H9 (cell line): ENCODE data around the gene SH3GL3. TPM values are rescaled to one million over a fixed set of nuclear protein-coding genes. Genes with fewer than 3 reads are reported as not detected.

Experiments used
- DNase-seq: peaks from one replicate; pipeline ENCODE4 v3.0.0-alpha.2; 2017
- H2AFZ ChIP-seq: one replicate; pipeline ENCODE4 v1.6.1; 2013; ENCODE audit warnings: mild to moderate bottlenecking, low read length, control low read depth, moderate library complexity
- H2AK5ac ChIP-seq: 2 replicates; pipeline ENCODE4 v1.6.1; 2013; ENCODE audit warnings: low read length, control low read depth, mixed read lengths; ENCODE audit not compliant: insufficient read length
- H2BK120ac ChIP-seq: one replicate; pipeline ENCODE4 v1.6.1; 2013; ENCODE audit warnings: low read depth, mild to moderate bottlenecking, low read length, control low read depth, inconsistent platforms; ENCODE audit not compliant: poor library complexity, severe bottlenecking
- H2BK12ac ChIP-seq: 2 replicates; pipeline ENCODE4 v1.6.1; 2013; ENCODE audit warnings: low read length, control low read depth, mixed read lengths, low read depth; ENCODE audit not compliant: insufficient read length
- H2BK15ac ChIP-seq: 2 replicates; pipeline ENCODE4 v1.6.1; 2013; ENCODE audit warnings: low read depth, low read length, control low read depth
- H2BK20ac ChIP-seq: one replicate; pipeline ENCODE4 v1.6.1; 2013; ENCODE audit warnings: low read depth, mild to moderate bottlenecking, low read length, control low read depth, inconsistent platforms; ENCODE audit not compliant: poor library complexity, severe bottlenecking
- H2BK5ac ChIP-seq: 2 replicates; pipeline ENCODE4 v1.6.1; 2013; ENCODE audit warnings: low read length, control low read depth, mixed read lengths; ENCODE audit not compliant: insufficient read length
- H3K14ac ChIP-seq: 2 replicates; pipeline ENCODE4 v1.6.1; 2013; ENCODE audit warnings: low read length, control low read depth; ENCODE audit not compliant: insufficient read depth
- H3K18ac ChIP-seq: 2 replicates; pipeline ENCODE4 v1.6.1; 2013; ENCODE audit warnings: low read depth, mild to moderate bottlenecking, mixed read lengths, low read length, control low read depth; ENCODE audit not compliant: insufficient read length
- H3K23ac ChIP-seq: 2 replicates; pipeline ENCODE4 v1.6.1; 2013; ENCODE audit warnings: low read length, control low read depth, mixed read lengths, low read depth; ENCODE audit not compliant: insufficient read length
- H3K23me2 ChIP-seq: 2 replicates; pipeline ENCODE4 v1.6.1; 2013; ENCODE audit warnings: low read depth, mild to moderate bottlenecking, mixed read lengths, low read length, control low read depth; ENCODE audit not compliant: insufficient read length, poor library complexity, severe bottlenecking
- H3K27ac ChIP-seq: 2 replicates; pipeline ENCODE4 v1.5.1; 2013; ENCODE audit warnings: low read length, control low read depth, mixed read lengths, low read depth; ENCODE audit not compliant: insufficient read length
- H3K27me3 ChIP-seq: 2 replicates; pipeline ENCODE4 v1.6.1; 2013; ENCODE audit warnings: low read length, control low read depth, inconsistent platforms; ENCODE audit not compliant: insufficient read depth
- H3K4ac ChIP-seq: 2 replicates; pipeline ENCODE4 v1.6.1; 2013; ENCODE audit warnings: low read depth, mild to moderate bottlenecking, control low read depth, inconsistent platforms, low read length, moderate library complexity
- H3K4me1 ChIP-seq: 2 replicates; pipeline ENCODE4 v1.6.1; 2013; ENCODE audit warnings: low read length, control low read depth, inconsistent platforms; ENCODE audit not compliant: insufficient read depth
- H3K4me2 ChIP-seq: 2 replicates; pipeline ENCODE4 v1.6.1; 2013; ENCODE audit warnings: low read length, control low read depth, mixed read lengths; ENCODE audit not compliant: insufficient read length, insufficient read depth
- H3K56ac ChIP-seq: 2 replicates; pipeline ENCODE4 v1.6.1; 2013; ENCODE audit warnings: low read depth, mild to moderate bottlenecking, mixed read lengths, low read length, control low read depth; ENCODE audit not compliant: insufficient read length
- H3K79me1 ChIP-seq: 2 replicates; pipeline ENCODE4 v1.6.1; 2013; ENCODE audit warnings: low read depth, mild to moderate bottlenecking, moderate library complexity, low read length, control low read depth, inconsistent platforms; ENCODE audit not compliant: insufficient read depth, poor library complexity, severe bottlenecking
- H3K79me2 ChIP-seq: 2 replicates; pipeline ENCODE4 v1.6.1; 2013; ENCODE audit warnings: low read length, control low read depth, inconsistent platforms; ENCODE audit not compliant: insufficient read depth
- H3K9ac ChIP-seq: 2 replicates; pipeline ENCODE4 v1.6.1; 2013; ENCODE audit warnings: low read length, control low read depth, mixed read lengths; ENCODE audit not compliant: insufficient read length; ENCODE audit errors: extremely low read depth
- H3K9me3 ChIP-seq: one replicate; pipeline ENCODE4 v1.6.1; 2013; ENCODE audit warnings: low read depth, low read length, inconsistent platforms; ENCODE audit not compliant: control insufficient read depth
- H3T11ph ChIP-seq: one replicate; pipeline ENCODE4 v1.6.1; 2013; ENCODE audit warnings: mild to moderate bottlenecking, low read length, control low read depth, inconsistent platforms
- H4K20me1 ChIP-seq: one replicate; pipeline ENCODE4 v1.6.1; 2013; ENCODE audit not compliant: control insufficient read depth, insufficient read length, insufficient read depth
- H4K5ac ChIP-seq: 2 replicates; pipeline ENCODE4 v1.6.1; 2013; ENCODE audit warnings: low read depth, mild to moderate bottlenecking, mixed read lengths, low read length, control low read depth; ENCODE audit not compliant: insufficient read length
- H4K8ac ChIP-seq: replicated peaks from 2 replicates; pipeline ENCODE4 v1.6.1; 2013; ENCODE audit warnings: low read length, control low read depth, mixed read lengths, low read depth; ENCODE audit not compliant: insufficient read length
- H4K91ac ChIP-seq: 2 replicates; pipeline ENCODE4 v1.6.1; 2013; ENCODE audit warnings: low read depth, mild to moderate bottlenecking, moderate library complexity, mixed read lengths, low read length, control low read depth; ENCODE audit not compliant: insufficient read length
- H3K27ac Mint-ChIP-seq, 3 experiments: 2 replicates in 2 of 3; 3 replicates in 1 of 3; pipeline ENCODE4 v1.8.0; 2020 to 2021; ENCODE audit warnings: mixed read lengths in 3 of 3, mild to moderate bottlenecking in 1 of 3, moderate library complexity in 1 of 3
- H3K27me3 Mint-ChIP-seq: 2 replicates; pipeline ENCODE4 v1.8.0; 2021; ENCODE audit warnings: low read depth, mild to moderate bottlenecking, moderate library complexity, mixed read lengths
- H3K36me3 Mint-ChIP-seq, 3 experiments: 2 replicates in 2 of 3; 3 replicates in 1 of 3; pipeline ENCODE4 v1.8.0; 2020 to 2021; ENCODE audit warnings: low read depth in 3 of 3, mixed read lengths in 3 of 3; ENCODE audit not compliant: insufficient read depth in 1 of 3
- H3K4me1 Mint-ChIP-seq, 2 experiments: 2 replicates each; pipeline ENCODE4 v1.8.0; 2020; ENCODE audit warnings: mixed read lengths in 2 of 2
- H3K4me3 Mint-ChIP-seq, 2 experiments: 2 replicates in 1 of 2; 3 replicates in 1 of 2; pipeline ENCODE4 v1.8.0; 2020 to 2021; ENCODE audit warnings: mild to moderate bottlenecking in 2 of 2, mixed read lengths in 2 of 2, moderate library complexity in 1 of 2
- H3K9me3 Mint-ChIP-seq, 2 experiments: 2 replicates in 1 of 2; 3 replicates in 1 of 2; pipeline ENCODE4 v1.8.0; 2020; ENCODE audit warnings: mild to moderate bottlenecking in 2 of 2, mixed read lengths in 2 of 2, moderate library complexity in 1 of 2
- WGBS: extraction: QIAGEN DNeasy Blood & Tissue Kit; methylation state at CpG from one replicate; pipeline ENCODE4 v1.1.7; 2013; ENCODE audit warnings: missing lambda C conversion rate, low lambda C conversion rate, mixed read lengths; ENCODE audit not compliant: insufficient read length; ENCODE audit errors: extremely low coverage; 5-methylcytosine and 5-hydroxymethylcytosine counted together
- total RNA-seq: library from RNA; stranded (reverse); gene quantifications from 2 replicates; pipeline ENCODE4 v1.2.1, GENCODE V29; 2021
- TF ChIP-seq, protein P1 (sequence below): fragments of 200-600 bp; sonication (generic); conservative IDR thresholded peaks from 3 replicates; pipeline ENCODE4 v1.8.0; 2021; ENCODE audit warnings: antibody characterized with exemption, mild to moderate bottlenecking

SH3GL3 gene
- total RNA-seq, 1 experiment from 2014 or later: 11.2 TPM

DNA sequence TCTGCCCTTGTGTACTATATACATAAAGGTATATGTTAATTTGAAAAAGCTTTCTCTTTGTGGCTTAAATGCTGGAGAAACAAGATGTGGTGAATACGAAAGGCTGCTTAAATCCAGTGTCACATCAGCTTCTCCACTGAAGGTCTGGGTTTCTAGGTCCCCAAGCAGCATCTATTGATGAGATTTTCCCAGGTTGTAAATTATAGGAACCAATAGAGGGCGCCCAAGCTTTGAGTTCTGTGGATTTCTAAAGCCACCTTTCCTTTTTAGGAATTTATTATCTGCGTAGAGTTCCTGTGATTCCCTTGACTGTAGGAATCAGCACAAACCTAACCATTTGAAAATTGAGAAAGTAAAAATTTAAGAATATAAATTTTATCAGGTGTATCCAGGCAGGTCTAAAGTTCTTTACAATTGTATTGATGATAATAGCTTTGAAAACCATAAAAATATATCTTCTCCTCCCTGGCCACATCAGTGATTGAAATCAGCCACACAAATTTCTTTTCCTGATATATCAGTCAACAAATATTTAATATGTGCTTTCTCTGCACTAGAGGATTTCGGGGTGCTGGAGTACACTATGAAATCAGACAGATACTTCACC lies 118.5 kb downstream of the SH3GL3 start:
- no peaks in the 10 kb centered on the region for H3K27me3 Mint-ChIP-seq
- no peak overlapping the region for H3K4ac ChIP-seq
- H3K9me3 ChIP-seq: no peaks in the 10 kb centered on the region
- no peak overlapping the region for H2AK5ac ChIP-seq
- 0 out of 2 replicates have a peak, but pooled peaks cover 3% of the 10 kb centered on the region for H3K4me1 ChIP-seq
- no peaks in the 10 kb centered on the region for H3K9me3 Mint-ChIP-seq
- H3T11ph ChIP-seq: no peak overlapping the region
- no peaks in the 10 kb centered on the region for H3K79me1 ChIP-seq
- H3K14ac ChIP-seq: no peak overlapping the region
- no peak overlapping the region for H2BK15ac ChIP-seq
- no peak overlapping the region for H3K23ac ChIP-seq
- H2BK5ac ChIP-seq: no peak overlapping the region
- no peak overlapping the region for H3K56ac ChIP-seq
- H3K4me3 Mint-ChIP-seq: no peak overlapping the region
- no peaks in the 10 kb centered on the region for H3K27me3 ChIP-seq
- H3K4me1 Mint-ChIP-seq: peaks cover 0 to 2% of the 10 kb centered on the region in 2 experiments; a peak in 1 of 4 replicates
- no peak for DNase-seq
- no peaks in the 10 kb centered on the region for H3K36me3 Mint-ChIP-seq
- no peak overlapping the region for H2BK12ac ChIP-seq
- no peaks in the 10 kb centered on the region for H3K79me2 ChIP-seq
- H3K27ac ChIP-seq: no peak overlapping the region
- no peaks in the 10 kb centered on the region for H3K23me2 ChIP-seq
- no peak overlapping the region for H3K18ac ChIP-seq
- no peak overlapping the region for H2AFZ ChIP-seq
- H4K5ac ChIP-seq: no peak overlapping the region
- no peak overlapping the region for H2BK20ac ChIP-seq
- H4K20me1 ChIP-seq: no peaks in the 10 kb centered on the region
- H4K91ac ChIP-seq: no peak overlapping the region
- WGBS: no CpG with 5 or more reads among the region's 4 CpGs
- H3K4me2 ChIP-seq: no peak overlapping the region
- H4K8ac ChIP-seq: no peak overlapping the region
- TF ChIP-seq, protein P1, sequence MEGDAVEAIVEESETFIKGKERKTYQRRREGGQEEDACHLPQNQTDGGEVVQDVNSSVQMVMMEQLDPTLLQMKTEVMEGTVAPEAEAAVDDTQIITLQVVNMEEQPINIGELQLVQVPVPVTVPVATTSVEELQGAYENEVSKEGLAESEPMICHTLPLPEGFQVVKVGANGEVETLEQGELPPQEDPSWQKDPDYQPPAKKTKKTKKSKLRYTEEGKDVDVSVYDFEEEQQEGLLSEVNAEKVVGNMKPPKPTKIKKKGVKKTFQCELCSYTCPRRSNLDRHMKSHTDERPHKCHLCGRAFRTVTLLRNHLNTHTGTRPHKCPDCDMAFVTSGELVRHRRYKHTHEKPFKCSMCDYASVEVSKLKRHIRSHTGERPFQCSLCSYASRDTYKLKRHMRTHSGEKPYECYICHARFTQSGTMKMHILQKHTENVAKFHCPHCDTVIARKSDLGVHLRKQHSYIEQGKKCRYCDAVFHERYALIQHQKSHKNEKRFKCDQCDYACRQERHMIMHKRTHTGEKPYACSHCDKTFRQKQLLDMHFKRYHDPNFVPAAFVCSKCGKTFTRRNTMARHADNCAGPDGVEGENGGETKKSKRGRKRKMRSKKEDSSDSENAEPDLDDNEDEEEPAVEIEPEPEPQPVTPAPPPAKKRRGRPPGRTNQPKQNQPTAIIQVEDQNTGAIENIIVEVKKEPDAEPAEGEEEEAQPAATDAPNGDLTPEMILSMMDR: peak; percentile 81
- no peak overlapping the region for H3K9ac ChIP-seq
- no peak overlapping the region for H2BK120ac ChIP-seq
- no peak overlapping the region for H3K27ac Mint-ChIP-seq
